NCI-H2196 (cell line): ENCODE measurements around the gene FAM83E.

Experiments
- DNase-seq: peaks from one replicate; lab custom pipeline; 2025; ENCODE audit not compliant: unreplicated experiment; lab: John Stamatoyannopoulos, UW

FAM83E gene

DNA sequence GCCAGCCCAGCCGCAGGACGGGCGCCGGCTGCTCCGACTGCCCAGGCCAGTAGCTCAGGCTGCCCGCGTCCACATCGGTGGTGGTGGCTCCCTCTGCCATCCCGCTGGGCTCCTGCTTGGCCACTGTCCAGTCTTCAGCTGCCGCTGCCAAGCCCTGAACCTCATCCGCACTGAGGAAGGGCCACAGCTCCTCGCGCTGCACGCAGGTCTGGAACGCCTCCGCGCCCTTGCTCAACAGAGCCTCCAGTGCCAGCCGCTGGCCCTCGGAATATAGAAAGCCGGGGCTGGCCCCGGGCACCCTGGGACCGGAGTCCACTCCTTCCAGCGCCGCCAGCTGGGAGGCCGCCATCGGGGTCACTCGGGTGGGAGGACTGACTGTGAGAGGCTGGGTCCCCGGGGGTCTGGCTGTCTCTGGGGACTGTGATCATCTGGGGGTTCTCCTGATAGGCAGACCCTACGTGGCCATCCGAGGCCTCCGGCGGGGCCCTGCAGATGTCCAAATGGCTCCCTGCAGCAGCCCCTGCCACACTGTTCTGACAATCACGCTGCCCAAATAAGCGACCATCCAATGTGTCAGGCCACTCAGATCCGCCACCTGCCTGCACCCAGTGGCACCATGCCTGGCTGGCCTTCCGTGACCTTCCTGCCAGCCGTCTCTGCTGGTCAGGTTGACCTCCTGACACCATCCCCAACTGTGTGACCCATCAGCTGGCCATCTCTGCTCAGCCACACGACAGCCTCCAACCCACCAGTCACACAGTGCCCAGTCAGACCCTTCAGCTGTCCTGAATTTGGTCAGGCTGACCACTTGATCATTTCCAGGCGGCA, 1.6 kb downstream of the FAM83E start:
- no peak for DNase-seq

DNA sequence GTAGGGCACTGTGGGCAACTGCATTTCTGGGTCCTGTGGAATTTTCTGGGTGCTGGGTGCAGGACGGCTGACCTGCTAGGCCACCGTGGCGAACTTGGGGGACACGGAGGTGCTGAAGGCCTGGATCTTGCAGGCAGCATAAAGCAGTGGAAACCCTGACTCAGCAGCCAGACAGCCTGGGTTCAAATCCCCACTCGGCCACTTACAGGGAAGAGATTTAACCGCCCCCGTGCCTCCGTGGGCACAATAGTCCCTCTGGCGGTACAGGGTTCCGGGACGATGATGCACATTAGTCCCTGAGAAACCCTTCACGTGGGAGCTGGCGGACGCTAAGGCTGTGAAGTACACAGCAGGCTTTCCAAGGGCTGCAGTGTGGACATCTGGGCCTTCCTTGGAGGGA, 3.0 kb downstream of the FAM83E start:
- no peak for DNase-seq

DNA sequence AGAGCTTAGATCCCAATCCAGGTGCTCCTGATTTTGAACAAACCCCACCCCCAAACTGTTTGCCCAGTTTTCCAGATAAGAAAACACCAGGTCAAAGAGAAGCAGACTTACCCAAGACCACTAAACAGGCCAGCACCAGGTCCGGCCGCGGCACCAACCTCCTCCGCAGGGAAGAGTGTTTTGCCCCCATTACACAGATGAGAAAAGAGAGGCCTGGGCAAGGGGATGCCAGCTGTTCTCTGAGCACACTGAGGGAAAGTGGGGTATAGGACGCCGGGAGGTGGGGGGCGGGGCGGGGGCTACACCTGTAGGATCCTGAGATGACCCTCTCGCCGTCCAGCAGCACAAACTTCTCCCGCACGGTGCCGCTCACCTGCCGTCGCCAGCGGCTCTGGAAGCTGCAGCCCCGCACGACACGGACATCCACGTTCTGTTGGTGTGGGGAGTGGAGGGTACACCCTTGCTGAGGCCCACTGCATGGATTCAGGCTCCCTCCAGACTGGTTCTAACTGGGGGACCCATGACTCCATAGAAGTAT, 5.2 kb downstream of the FAM83E start:
- no peak for DNase-seq

DNA sequence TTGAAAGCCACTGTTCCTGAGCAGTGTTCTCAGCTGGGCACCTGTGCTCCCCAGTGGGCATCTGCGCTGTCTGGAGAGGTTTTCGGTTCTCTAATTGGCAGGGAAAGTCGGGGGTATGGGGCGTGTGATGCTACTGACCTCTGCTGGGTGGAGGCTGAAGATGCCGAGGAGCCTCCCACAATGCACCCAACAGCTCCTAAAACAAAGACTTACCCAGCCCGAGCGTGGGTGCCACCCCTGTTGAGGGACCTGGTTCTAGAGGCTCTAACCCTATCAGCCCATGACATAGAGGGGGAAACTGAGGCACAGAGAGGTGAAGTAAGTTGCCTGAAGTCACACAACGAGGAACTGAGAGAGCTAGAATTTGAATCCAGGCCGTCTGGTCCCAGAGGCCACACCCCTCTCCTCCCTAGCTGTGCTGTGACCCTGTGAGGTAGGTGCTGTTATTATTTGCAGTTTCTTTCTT, 6.0 kb downstream of the FAM83E start:
- peak; percentile 52 for DNase-seq

DNA sequence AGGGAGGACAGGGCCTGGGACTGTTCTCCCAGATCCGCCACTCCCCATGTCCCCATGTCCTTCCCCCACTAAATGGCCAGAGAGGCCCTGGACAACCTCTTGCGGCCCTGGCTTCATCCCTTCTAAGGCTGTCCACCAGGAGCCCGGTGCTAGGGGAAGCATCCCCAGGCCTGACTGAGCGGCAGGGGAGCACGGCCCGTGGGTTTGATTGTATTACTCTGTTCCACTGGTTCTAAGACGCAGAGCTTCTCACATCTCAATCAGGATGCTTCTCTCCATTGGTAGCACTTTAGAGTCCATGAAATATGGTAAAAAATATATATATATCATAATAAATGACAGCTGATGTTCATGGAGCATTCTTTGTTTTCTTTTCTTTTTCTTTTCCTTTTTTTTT, 7.5 kb downstream of the FAM83E start:
- no peak for DNase-seq

DNA sequence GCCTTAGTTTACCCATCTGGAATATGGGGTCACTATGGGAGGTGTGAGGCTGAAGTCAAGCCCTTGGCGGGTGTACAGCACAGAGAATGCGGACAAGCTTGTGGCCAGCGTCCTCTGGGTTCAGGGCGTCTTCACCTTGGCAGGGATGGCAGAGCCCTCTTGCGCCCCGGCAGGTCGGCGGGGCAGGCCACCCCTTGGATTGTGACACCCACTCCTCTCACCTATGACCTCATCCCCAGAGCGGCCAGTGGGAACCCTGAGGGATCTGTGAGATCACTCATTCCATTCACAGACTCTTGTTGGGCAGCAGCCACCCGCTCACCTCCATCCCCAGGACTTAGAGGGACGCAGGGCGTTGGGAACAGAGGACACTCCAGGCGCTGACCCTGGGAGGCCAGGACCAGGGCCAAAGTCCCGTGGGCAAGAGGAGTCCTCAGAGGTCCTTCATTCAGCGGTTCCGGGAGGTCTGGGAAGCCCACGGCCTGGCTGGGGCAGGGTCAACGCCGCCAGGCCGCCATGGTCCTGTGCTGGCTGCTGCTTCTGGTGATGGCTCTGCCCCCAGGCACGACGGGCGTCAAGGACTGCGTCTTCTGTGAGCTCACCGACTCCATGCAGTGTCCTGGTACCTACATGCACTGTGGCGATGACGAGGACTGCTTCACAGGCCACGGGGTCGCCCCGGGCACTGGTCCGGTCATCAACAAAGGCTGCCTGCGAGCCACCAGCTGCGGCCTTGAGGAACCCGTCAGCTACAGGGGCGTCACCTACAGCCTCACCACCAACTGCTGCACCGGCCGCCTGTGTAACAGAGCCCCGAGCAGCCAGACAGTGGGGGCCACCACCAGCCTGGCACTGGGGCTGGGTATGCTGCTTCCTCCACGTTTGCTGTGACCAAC, 8.2 kb downstream of the FAM83E start, which contains the start of gene SPACA4:
Gene SPACA4 (plus strand): TSS at position 280 of the 896 bp plus-strand sequence. CDS start 237 bp downstream, at position 517.
- no peak for DNase-seq

DNA sequence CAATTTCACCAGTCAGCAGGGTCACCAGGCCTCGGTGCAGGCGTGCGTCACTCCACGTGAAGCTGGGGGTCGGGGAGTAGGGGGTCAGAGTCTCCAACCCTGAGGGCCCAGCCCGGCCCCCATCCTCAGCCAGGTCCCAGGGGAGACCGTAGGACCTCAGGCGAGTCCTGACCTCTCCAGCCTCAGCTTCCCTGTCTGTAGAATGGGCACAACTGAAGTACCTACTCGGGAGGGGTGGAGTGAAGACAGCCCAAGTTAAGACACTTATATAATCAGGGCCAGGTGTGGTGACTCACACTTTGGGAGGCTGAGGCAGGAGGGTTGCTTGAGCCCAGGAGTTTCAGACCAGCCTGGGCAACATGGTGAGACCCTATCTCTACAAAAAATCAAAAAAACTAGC, 11.0 kb downstream of the FAM83E start:
- DNase-seq: no peak

DNA sequence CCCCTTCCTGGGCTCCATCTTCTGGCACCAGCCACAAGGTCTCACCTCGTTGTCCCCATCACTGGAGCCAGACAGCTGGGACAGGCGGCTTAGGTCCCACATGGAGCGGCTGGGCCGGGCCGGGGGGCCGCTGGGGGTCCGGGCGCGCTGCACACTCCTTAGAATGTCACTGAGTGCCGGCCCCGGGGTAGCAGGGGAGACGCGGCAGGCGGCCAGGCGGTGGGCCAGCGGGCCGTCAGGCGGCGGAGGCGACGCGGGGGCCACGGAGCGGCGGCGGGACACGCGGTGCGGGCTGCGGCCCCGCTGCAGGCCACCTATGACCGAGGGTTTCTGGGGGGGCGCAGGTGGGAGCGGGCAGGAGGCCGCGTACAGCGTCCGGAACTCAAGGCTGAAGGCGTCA, 11.4 kb downstream of the FAM83E start:
- DNase-seq: no peak

DNA sequence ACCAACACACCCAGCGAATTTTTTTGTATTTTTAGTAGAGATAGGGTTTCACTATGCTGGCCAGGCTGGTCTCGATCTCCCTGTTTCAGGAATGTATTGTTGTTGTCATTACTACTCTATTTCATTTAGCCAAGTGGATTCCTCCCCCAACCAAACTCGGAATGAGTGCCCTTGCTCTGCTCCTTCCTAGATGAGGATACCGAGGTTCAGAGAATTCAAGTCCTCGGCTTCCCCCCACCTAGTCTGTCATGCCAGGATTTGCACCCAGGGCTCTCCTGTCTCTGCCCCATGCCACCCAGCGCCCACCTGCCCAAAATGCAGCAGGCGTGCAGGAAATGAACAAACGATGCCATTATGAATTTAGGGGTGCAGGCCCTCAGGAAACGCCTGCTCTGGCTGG, 11.9 kb downstream of the FAM83E start:
- no peak for DNase-seq

DNA sequence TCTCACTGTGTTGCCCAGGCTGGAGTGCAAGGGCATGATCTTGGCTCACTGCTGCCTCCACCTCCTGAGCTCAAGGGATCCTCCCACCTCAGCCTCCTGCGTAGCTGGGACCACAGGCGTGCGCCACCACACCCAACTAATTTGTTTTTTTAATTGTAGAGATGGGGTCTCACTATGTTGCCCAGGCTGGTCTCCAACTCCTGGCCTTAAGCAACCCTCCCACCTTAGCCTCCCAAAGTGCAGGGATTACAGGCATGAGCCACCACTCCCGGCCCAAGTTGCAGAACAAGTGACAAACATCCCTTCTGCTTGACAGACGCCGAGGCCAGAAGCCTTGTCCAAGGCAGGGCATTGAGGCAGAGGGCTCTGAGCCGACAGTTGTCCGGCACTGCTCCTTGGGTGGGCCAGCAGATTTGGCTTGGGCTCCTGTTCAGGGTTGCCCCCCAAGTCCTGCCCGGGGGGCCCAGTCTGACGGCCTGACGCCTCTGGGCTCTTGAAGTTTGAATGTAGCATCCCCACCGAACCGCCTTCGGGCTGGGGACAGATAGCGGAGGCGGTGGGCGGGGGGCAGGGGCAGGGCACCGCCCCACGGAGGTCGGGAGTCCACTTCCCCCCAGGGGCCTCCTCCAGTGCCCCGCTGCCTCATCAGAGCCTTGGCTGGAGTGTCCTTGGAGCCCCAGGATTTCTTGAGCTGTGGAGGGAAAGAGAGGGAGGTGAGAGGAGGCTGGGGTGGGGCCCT, 14.0 kb downstream of the FAM83E start:
- DNase-seq: no peak

DNA sequence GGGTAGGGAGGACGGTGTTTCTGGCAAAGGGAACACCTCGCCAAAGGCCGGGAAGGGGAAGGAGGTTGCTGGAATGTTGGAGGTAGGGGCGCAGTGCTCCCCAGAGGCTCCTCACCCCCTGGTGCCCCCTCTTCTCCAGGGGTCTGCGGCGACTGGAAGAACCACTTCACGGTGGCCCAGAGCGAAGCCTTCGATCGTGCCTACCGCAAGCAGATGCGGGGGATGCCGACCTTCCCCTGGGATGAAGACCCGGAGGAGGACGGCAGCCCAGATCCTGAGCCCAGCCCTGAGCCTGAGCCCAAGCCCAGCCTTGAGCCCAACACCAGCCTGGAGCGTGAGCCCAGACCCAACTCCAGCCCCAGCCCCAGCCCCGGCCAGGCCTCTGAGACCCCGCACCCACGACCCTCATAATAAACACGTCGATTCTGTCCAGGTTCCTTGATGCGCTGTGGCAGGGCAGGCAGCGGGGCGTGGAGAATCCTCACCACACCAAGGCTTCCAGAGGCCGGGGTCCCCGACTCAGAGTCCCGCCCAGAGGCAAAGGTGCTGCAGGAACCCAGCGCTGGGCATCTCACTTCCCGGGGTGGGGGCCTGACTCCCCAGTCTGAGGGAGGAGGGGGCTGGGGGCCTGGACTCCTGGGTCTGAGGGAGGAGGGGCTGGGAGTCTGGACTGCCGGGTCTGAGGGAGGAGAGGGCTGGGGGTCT, 15.7 kb downstream of the FAM83E start:
- DNase-seq: no peak

DNA sequence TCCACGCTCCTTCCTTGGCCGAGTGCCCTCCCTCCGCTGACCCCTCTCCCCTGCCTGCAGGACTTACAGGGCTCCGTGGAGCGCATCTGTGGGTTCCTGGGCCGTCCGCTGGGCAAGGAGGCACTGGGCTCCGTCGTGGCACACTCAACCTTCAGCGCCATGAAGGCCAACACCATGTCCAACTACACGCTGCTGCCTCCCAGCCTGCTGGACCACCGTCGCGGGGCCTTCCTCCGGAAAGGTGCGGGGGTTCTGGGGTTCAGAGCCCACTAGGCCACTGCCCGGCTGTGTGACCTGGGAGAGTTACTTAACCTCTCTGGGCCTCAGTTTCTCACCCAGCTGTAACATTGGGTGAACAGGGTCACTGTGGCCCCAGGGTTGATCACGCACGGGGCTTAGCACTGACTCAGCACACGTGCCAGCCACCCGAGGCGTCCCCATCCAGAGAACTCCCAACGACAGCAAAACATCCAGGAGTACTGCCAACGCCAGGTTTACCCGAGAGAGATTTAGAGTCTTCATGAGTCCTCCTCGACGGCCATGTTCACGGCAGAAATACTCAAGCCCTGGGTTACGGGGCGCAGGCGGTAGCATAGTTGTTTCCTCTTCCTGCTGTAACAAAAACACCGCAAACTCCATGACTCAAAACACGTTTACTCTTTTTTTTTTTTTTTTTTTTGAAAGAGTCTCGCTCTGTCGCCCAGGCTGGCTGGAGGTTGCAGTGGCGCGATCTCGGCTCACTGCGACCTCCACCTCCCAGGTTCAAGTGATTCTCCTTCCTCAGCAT, 18.0 kb downstream of the FAM83E start:
- DNase-seq: no peak

DNA sequence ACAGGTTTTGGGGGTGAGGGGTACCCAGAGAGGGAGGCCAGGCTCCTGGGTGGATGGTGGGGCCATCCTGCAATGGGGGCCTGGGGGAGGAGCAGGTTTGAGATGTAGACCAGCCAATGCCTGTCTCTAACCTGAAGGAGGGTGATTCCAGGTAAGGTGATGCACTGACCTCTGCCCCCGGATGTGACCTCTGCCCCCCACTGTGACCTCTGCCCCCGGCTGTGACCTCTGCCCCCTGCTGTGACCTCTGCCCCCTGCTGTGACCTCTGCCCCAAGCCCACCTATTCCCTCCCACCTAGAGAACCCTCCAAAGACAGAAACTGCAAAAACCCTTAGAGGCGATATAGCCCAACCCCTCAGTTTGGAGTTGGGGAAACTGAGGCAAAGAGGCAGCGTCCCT, 18.6 kb downstream of the FAM83E start:
- DNase-seq: no peak

DNA sequence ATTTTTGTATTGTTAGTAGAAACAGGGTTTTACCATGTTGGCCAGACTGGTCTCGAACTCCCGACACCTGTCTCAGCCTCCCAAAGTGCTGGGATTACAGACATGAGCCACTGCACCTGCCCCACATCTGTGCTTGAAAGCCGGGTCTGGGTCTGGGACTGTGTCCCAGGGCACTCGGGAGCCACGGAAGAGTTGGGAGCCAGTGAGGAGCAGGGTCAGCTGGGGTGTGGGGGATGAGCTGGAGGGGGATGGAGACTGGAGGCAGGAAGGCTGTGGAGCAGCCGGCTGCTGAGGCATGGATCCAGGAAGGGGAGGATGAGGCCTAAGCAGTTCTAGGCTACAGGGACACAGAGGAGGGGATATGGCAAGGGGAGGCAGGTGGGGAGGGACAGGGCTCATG, 19.0 kb downstream of the FAM83E start:
- no peak for DNase-seq

DNA sequence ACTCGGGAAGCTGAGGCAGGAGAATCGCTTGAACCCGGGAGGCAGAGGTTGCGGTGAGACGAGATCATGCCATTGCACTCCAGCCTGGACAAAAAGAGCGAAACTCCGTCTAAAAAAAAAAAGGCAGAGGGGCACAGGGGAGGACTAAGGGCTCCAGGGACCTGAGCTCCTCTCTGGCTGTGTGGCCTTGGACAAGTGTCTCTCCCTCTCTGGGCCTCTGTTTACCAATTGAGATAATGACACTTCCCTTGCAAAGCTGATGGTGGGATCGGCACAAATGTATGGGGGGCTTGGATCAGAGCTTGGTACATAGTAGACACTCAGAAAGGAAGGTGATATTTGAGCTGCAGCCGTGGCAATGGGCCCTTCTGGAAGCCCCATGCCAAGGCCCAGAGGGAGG, 19.7 kb downstream of the FAM83E start:
- DNase-seq: no peak

DNA sequence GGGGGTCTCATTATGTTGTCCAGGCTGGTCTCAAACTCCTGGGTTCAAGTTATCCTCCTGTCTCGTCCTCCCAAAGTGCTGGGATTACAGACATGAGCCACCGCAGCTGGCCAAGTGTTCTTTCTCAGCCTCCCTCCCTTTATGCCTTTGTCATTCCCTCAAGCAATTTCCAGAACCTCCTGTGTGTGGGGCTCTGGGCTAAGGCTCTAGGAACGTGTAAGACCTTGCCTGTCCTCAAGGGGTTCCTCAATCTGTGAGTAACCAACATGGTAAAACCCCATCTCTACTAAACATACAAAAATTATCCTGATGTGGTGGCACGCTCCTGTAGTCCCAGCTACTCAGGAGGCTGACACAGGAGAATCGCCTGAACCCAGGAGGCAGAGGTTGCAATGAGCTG, 23.9 kb downstream of the FAM83E start:
- no peak for DNase-seq

DNA sequence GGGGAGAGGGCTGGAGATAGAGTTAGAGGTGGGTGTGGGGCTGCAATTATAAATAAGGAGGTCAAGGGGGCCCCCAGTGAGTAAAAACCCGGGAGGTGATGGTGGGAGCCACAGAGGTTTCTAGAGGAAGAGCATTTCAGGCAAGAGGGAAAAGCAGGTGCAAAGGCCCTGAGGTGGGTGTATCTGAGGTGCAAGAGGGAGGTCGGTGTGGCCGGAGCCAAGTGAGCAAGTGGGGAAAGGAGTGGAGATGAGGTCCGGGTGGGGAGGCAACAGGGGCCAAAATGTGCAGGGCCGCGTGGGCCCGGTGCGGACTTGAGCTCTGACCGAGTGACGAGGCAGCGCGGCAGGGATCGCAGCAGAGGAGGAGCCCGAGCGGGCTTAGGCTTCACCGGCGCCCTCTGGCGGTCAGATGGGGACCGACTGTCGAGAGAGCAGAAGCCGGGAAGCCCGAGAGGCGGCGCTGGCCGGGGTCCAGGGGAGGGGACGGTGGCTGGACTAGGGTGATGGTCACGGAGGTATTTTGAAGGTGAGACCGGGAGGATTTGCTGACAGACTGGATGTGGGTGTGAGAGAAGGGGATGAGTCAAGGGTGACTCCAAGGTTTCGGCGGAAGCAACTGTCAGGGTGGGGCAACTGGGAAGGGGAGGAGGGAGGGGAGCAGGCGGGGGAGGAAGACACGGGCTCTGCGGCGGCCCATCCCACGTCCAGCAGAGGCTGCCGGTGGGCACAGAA, 26.0 kb downstream of the FAM83E start:
- peak; percentile 95 for DNase-seq

DNA sequence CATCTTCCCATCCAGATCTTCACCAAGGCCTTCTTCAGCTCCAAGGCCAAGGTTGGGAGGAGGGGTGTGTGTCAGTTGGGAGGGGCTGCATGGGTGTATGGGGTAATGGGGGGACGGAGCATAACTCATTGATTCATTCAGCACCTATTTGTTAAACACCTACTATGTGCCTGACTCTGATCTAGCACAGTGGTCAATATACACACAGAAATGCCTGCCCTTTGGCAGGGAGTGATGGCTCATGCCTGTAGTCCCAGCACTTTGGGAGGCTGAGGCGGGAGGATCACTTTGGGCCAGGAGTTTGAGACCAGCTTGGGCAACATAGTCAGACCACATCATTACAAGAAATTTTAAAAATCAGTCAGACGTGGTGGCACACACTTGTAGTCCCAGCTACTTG, 27.5 kb downstream of the FAM83E start:
- DNase-seq: no peak

DNA sequence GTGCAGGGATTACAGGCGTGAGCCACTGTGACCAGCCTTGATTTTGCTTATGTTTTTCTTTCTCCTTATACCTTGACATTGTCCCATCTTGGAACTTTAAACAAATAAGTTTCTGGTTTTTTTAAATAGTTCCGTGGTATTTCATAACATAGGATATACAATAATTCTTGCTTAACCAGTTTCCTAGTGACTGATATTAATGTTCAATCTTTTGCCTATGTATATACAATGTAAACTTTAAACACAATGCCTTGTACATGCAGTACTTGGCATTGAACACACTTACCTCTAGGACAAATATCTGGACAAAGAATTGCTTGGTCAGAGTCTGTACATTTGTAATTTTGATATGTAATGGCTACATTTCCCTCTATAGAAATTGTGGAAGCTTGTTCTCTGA, 32.7 kb downstream of the FAM83E start:
- no peak for DNase-seq
